SU-DHL-6 (cell line): ENCODE data around the gene CNTD1.

Source experiments
- H2AFZ ChIP-seq: fragments of 200-600 bp; sonication (generic); 2 replicates; pipeline ENCODE4 v1.6.1; 2014; ENCODE audit warnings: low read depth, mild to moderate bottlenecking, moderate library complexity, mixed read lengths, antibody characterized with exemption, low read length; ENCODE audit not compliant: severe bottlenecking
- H3F3A ChIP-seq: fragments of 200-600 bp; shearing (Covaris generic); 2 replicates; pipeline ENCODE4 v1.6.0; 2016; ENCODE audit warnings: antibody characterized with exemption, mild to moderate bottlenecking; ENCODE audit not compliant: insufficient read depth
- H3K27ac ChIP-seq: fragments of 200-600 bp; sonication (generic); 2 replicates; pipeline ENCODE4 v1.5.1; 2016; ENCODE audit warnings: low read depth, mild to moderate bottlenecking, low read length, moderate library complexity, mixed read lengths
- H3K27me3 ChIP-seq: fragments of 200-600 bp; sonication (generic), shearing (Covaris generic); 2 replicates; pipeline ENCODE4 v1.6.0; 2014; ENCODE audit warnings: mild to moderate bottlenecking, low read length
- H3K36me3 ChIP-seq: fragments of 200-600 bp; sonication (generic); 2 replicates; pipeline ENCODE4 v1.6.1; 2014; ENCODE audit warnings: mild to moderate bottlenecking, low read length, mixed read lengths
- H3K4me2 ChIP-seq: fragments of 300-600, 200-600 bp; shearing (Covaris generic), sonication (generic); 2 replicates; pipeline ENCODE4 v1.6.0; 2014; ENCODE audit warnings: low read length, low read depth, mild to moderate bottlenecking; ENCODE audit not compliant: poor library complexity, severe bottlenecking
- H3K4me3 ChIP-seq: fragments of 200-600 bp; sonication (generic); 2 replicates; pipeline ENCODE4 v1.5.1; 2014; ENCODE audit warnings: antibody characterized with exemption, low read length, mild to moderate bottlenecking, mixed read lengths; ENCODE audit not compliant: insufficient read depth, poor library complexity, severe bottlenecking
- H3K79me2 ChIP-seq: fragments of 200-600 bp; sonication (generic); 2 replicates; pipeline ENCODE4 v1.6.1; 2014; ENCODE audit warnings: mild to moderate bottlenecking, low read length, moderate library complexity; ENCODE audit not compliant: insufficient read depth
- H3K9ac ChIP-seq: fragments of 200-600 bp; sonication (generic); 2 replicates; pipeline ENCODE4 v1.7.0; 2014; ENCODE audit warnings: mild to moderate bottlenecking, low read length
- H3K9me2 ChIP-seq: fragments of 200-600 bp; sonication (generic); replicated peaks from 2 replicates; pipeline ENCODE4 v1.6.1; 2014; ENCODE audit warnings: low read length; ENCODE audit not compliant: insufficient read depth
- H3K9me3 ChIP-seq: fragments of 200-600 bp; sonication (generic); 2 replicates; pipeline ENCODE4 v1.6.1; 2014; ENCODE audit warnings: low read length, mixed read lengths; ENCODE audit not compliant: insufficient read depth
- H4K20me1 ChIP-seq: fragments of 200-600 bp; sonication (generic); 2 replicates; pipeline ENCODE4 v1.6.1; 2014; ENCODE audit warnings: low read depth, mild to moderate bottlenecking, antibody characterized with exemption, low read length, moderate library complexity, mixed read lengths
- EZH2phosphoT487 ChIP-seq: fragments of 200-600 bp; sonication (generic), shearing (Covaris generic); conservative IDR thresholded peaks from 2 replicates; pipeline ENCODE4 v1.6.1; 2018; ENCODE audit warnings: mild to moderate bottlenecking, antibody characterized with exemption, low read length, moderate library complexity, mixed read lengths
- TF ChIP-seq, protein P1 (sequence below): fragments of 200-600 bp; sonication (generic); IDR thresholded peaks from one replicate; pipeline ENCODE4 v1.5.1; 2017; ENCODE audit warnings: antibody characterized with exemption, mild to moderate bottlenecking, low read length, moderate library complexity; ENCODE audit not compliant: insufficient read depth, poor library complexity, severe bottlenecking

CNTD1 gene

DNA sequence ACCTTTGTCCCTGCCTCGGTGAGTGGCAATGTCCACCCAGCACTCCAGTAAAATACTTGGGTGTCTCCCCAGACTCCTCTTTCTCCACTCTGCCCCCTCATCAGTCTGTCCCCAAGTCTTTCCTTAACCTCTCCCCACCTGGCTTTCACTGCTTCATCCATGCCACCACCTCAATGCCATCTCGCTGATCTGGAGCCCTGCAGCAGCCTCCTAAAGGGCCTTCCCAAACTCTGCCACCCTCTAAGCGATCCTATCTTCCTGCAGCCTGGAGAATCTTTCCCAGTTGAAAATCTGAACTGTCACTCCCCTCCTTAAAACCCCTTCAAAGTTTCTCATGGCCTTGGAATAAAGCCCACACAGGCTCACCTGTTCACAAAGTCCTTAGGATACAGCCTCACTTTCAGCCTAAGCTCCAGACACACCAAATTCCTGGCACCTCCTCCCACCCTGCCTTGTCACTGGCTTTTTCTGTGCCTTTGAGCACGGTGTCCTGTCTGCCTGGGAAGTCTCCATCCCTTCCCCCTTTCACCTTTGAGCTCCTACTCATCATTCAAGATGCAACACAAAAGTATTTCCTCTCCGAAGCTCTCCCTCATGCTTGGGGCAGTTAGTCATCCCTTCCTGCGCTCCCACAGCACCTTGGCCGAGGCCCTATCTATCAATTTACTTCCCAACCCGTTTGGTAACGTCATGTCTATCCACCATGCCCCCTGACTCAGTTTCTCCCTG is 15.4 kb upstream of the CNTD1 start:
- Histone ChIP-seq H3K27ac (no peak overlapping the region), H4K20me1 (no peaks in the 10 kb centered on the region), H3K36me3 (no peaks in the 10 kb centered on the region), H2AFZ (no peak overlapping the region), H3K27me3 (no peaks in the 10 kb centered on the region), H3K4me3 (no peak overlapping the region), H3K9me2 (no peaks in the 10 kb centered on the region), H3K79me2 (no peaks in the 10 kb centered on the region), H3K9ac (no peak overlapping the region), H3K9me3 (no peaks in the 10 kb centered on the region), H3F3A (no peaks in the 10 kb centered on the region), H3K4me2 (no peak overlapping the region)
- no peak for TF ChIP-seq EZH2phosphoT487
- TF ChIP-seq, protein P1, sequence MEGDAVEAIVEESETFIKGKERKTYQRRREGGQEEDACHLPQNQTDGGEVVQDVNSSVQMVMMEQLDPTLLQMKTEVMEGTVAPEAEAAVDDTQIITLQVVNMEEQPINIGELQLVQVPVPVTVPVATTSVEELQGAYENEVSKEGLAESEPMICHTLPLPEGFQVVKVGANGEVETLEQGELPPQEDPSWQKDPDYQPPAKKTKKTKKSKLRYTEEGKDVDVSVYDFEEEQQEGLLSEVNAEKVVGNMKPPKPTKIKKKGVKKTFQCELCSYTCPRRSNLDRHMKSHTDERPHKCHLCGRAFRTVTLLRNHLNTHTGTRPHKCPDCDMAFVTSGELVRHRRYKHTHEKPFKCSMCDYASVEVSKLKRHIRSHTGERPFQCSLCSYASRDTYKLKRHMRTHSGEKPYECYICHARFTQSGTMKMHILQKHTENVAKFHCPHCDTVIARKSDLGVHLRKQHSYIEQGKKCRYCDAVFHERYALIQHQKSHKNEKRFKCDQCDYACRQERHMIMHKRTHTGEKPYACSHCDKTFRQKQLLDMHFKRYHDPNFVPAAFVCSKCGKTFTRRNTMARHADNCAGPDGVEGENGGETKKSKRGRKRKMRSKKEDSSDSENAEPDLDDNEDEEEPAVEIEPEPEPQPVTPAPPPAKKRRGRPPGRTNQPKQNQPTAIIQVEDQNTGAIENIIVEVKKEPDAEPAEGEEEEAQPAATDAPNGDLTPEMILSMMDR, result no peak

DNA sequence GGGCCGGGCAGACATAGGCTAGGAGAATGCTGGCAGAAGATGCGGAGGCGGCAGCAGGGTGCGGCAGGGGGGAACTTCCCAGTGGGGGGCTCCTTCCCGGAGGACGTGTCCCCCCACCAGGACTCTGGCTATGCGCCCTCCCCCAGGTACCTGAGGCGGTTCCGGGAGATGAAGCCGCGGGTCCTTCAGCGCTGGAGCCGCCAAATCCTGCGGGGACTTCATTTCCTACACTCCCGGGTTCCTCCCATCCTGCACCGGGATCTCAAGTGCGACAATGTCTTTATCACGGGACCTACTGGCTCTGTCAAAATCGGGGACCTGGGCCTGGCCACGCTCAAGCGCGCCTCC is 14.9 kb upstream of the CNTD1 start:
- Histone ChIP-seq H3K9me3 (no peaks in the 10 kb centered on the region), H3K27ac (no peak overlapping the region), H3F3A (no peaks in the 10 kb centered on the region), H3K4me2 (no peak overlapping the region), H4K20me1 (no peaks in the 10 kb centered on the region), H3K79me2 (no peaks in the 10 kb centered on the region), H3K9ac (no peak overlapping the region), H3K4me3 (no peak overlapping the region), H3K9me2 (no peaks in the 10 kb centered on the region), H3K27me3 (no peaks in the 10 kb centered on the region), H3K36me3 (no peaks in the 10 kb centered on the region), H2AFZ (no peak overlapping the region)
- TF ChIP-seq EZH2phosphoT487, result no peak
- TF ChIP-seq, protein P1, result no peak

DNA sequence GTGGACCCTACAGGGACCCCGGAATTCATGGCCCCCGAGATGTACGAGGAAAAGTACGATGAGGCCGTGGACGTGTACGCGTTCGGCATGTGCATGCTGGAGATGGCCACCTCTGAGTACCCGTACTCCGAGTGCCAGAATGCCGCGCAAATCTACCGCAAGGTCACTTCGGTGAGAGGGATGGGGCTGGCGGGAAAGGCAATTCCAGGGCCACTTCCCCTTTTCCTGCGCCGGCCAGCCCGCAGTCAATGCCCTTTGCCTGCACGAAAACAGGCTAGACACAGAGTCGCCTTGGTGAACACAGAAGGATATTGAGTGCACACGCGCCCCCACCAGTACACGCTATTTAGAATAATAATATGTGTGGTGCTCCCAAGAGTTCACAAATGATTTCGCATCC is 14.3 kb upstream of the CNTD1 start:
- H3K27ac ChIP-seq, result no peak overlapping the region
- no peak overlapping the region for H3K9ac ChIP-seq
- no peak overlapping the region for H3K4me3 ChIP-seq
- H4K20me1 ChIP-seq, result no peaks in the 10 kb centered on the region
- H2AFZ ChIP-seq, result no peak overlapping the region
- no peaks in the 10 kb centered on the region for H3K36me3 ChIP-seq
- TF ChIP-seq EZH2phosphoT487, result no peak
- TF ChIP-seq, protein P1, result no peak
- no peaks in the 10 kb centered on the region for H3K79me2 ChIP-seq
- H3K27me3 ChIP-seq, result no peaks in the 10 kb centered on the region
- H3K9me2 ChIP-seq, result no peaks in the 10 kb centered on the region
- H3F3A ChIP-seq, result no peaks in the 10 kb centered on the region
- H3K4me2 ChIP-seq, result no peak overlapping the region
- no peaks in the 10 kb centered on the region for H3K9me3 ChIP-seq
